H1 (cell line): ENCODE measurements around the gene DMPK. TPM values are rescaled to one million over a fixed set of nuclear protein-coding genes. Genes with fewer than 3 reads are reported as not detected.

Experiments
- CTCF ChIA-PET: fragments of 300-600 bp; sonication (Branson Sonifier 250); formaldehyde crosslinking; loops from one replicate; lab custom pipeline; 2021; ENCODE audit not compliant: partially characterized antibody; lab: Charles Lee
- POLR2A ChIA-PET: fragments of 300-600 bp; sonication (Branson Sonifier 250); formaldehyde crosslinking; loops from one replicate; lab custom pipeline; 2021; ENCODE audit warnings: inconsistent platforms; ENCODE audit not compliant: partially characterized antibody; lab: Charles Lee
- DNase-seq, 2 experiments: peaks; one replicate each; pipeline versions ENCODE4 v3.0.0 to v3.0.0-alpha.2; 2010 to 2022; ENCODE audit warnings: low spot score in 2 of 2, low read depth in 1 of 2, mixed read lengths in 1 of 2
- FAIRE-seq: peaks from 2 replicates; lab custom pipeline; 2011; peaks lifted over from hg19 to GRCh38; lab: Jason Lieb, UNC
- H2AFZ ChIP-seq: 2 replicates; pipeline ENCODE4 v1.8.1; 2012; ENCODE audit warnings: low read length, inconsistent platforms
- H2AK5ac ChIP-seq: 2 replicates; pipeline ENCODE4 v1.6.1; 2013; ENCODE audit warnings: low read depth, low read length
- H2BK120ac ChIP-seq: replicated peaks from 2 replicates; pipeline ENCODE3; 2013; ENCODE audit warnings: low read depth, low read length, inconsistent platforms
- H2BK12ac ChIP-seq: 2 replicates; pipeline ENCODE4 v1.6.1; 2013; ENCODE audit warnings: low read depth, low read length
- H2BK15ac ChIP-seq: 2 replicates; pipeline ENCODE4 v1.6.1; 2013; ENCODE audit warnings: low read length
- H2BK20ac ChIP-seq: 2 replicates; pipeline ENCODE4 v1.6.1; 2013; ENCODE audit warnings: low read length
- H2BK5ac ChIP-seq: 2 replicates; pipeline ENCODE4 v1.6.1; 2013; ENCODE audit warnings: low read depth, low read length
- H3K14ac ChIP-seq: 2 replicates; pipeline ENCODE4 v1.6.1; 2013; ENCODE audit warnings: inconsistent platforms; ENCODE audit not compliant: insufficient read length
- H3K18ac ChIP-seq: 2 replicates; pipeline ENCODE4 v1.6.1; 2013; ENCODE audit warnings: low read length; ENCODE audit errors: extremely low read depth
- H3K23ac ChIP-seq: 2 replicates; pipeline ENCODE4 v1.6.1; 2013; ENCODE audit warnings: inconsistent platforms; ENCODE audit not compliant: insufficient read length
- H3K23me2 ChIP-seq: 2 replicates; pipeline ENCODE4 v1.6.1; 2013; ENCODE audit warnings: low read depth, low read length
- H3K27ac ChIP-seq: 2 replicates; pipeline ENCODE4 v1.6.1; 2011; ENCODE audit warnings: low read depth, low read length, inconsistent platforms
- H3K27me3 ChIP-seq, 4 experiments: replicated peaks in 1 of 4; 1 replicate in 1 of 4; 2 replicates in 3 of 4; pipeline versions ENCODE4 v1.6.1 to v1.8.1; 2011 to 2013; ENCODE audit warnings: low read length in 3 of 4, mild to moderate bottlenecking in 3 of 4, inconsistent platforms in 2 of 4, mixed read lengths in 2 of 4, moderate library complexity in 1 of 4; ENCODE audit not compliant: control insufficient read depth in 3 of 4, insufficient read depth in 3 of 4; ENCODE audit errors: extremely low read depth in 1 of 4
- H3K36me3 ChIP-seq, 4 experiments: 2 replicates each; pipeline versions ENCODE4 v1.6.1 to v1.8.1; 2011 to 2013; ENCODE audit warnings: mild to moderate bottlenecking in 4 of 4, low read length in 3 of 4, moderate library complexity in 2 of 4, control low read depth in 1 of 4, inconsistent platforms in 1 of 4; ENCODE audit not compliant: insufficient read depth in 4 of 4, control insufficient read depth in 2 of 4
- H3K4ac ChIP-seq: replicated peaks from 2 replicates; pipeline ENCODE3; 2013; ENCODE audit warnings: low read length, low read depth, mixed read lengths, inconsistent platforms; ENCODE audit not compliant: insufficient read length
- H3K4me1 ChIP-seq, 4 experiments: replicated peaks in 1 of 4; 1 replicate in 1 of 4; 2 replicates in 3 of 4; pipeline versions ENCODE4 v1.6.1 to v1.8.1; 2011 to 2013; ENCODE audit warnings: low read length in 3 of 4, inconsistent platforms in 2 of 4, mixed read lengths in 1 of 4; ENCODE audit not compliant: insufficient read depth in 4 of 4, control insufficient read depth in 3 of 4
- H3K4me2 ChIP-seq, 2 experiments: 2 replicates each; pipeline versions ENCODE4 v1.6.1 to v1.8.1; 2011 to 2013; ENCODE audit warnings: low read depth in 2 of 2, low read length in 2 of 2, control low read depth in 1 of 2, inconsistent platforms in 1 of 2, mild to moderate bottlenecking in 1 of 2; ENCODE audit not compliant: insufficient read depth in 1 of 2
- H3K4me3 ChIP-seq, 4 experiments: fragments of 200-600, 300-600 bp in 1 of 4; sonication (generic), shearing (Covaris generic), sonication (Bioruptor Twin) in 1 of 4; 2 replicates each; pipeline versions ENCODE4 v1.5.1 to v1.8.1; 2011 to 2016; ENCODE audit warnings: low read length in 4 of 4, low read depth in 3 of 4, control low read depth in 2 of 4, inconsistent platforms in 2 of 4, mild to moderate bottlenecking in 2 of 4, mixed read lengths in 1 of 4, moderate library complexity in 1 of 4; ENCODE audit not compliant: insufficient read depth in 2 of 4; ENCODE audit errors: extremely low read depth in 1 of 4
- H3K56ac ChIP-seq: replicated peaks from 2 replicates; pipeline ENCODE3; 2013; ENCODE audit warnings: low read depth, mild to moderate bottlenecking, mixed read lengths, low read length, inconsistent platforms; ENCODE audit not compliant: insufficient read length
- H3K79me1 ChIP-seq: 2 replicates; pipeline ENCODE4 v1.6.1; 2013; ENCODE audit warnings: low read depth, low read length, control low read depth
- H3K79me2 ChIP-seq, 2 experiments: 2 replicates each; pipeline versions ENCODE4 v1.6.1 to v1.8.1; 2012 to 2013; ENCODE audit warnings: low read length in 2 of 2, mild to moderate bottlenecking in 2 of 2, inconsistent platforms in 1 of 2; ENCODE audit not compliant: insufficient read depth in 2 of 2, control insufficient read depth in 1 of 2
- H3K9ac ChIP-seq, 4 experiments: replicated peaks in 1 of 4; 1 replicate in 1 of 4; 2 replicates in 3 of 4; pipeline versions ENCODE4 v1.6.1 to v1.8.1; 2011 to 2013; ENCODE audit warnings: low read depth in 3 of 4, low read length in 3 of 4, control low read depth in 2 of 4, mild to moderate bottlenecking in 2 of 4, moderate library complexity in 2 of 4, inconsistent platforms in 1 of 4; ENCODE audit errors: extremely low read depth in 1 of 4
- H3K9me3 ChIP-seq, 2 experiments: 2 replicates each; pipeline versions ENCODE4 v1.6.1 to v1.8.1; 2012 to 2013; ENCODE audit warnings: mild to moderate bottlenecking in 2 of 2, moderate library complexity in 2 of 2, control low read depth in 1 of 2, inconsistent platforms in 1 of 2, low read depth in 1 of 2, low read length in 1 of 2, mixed read lengths in 1 of 2; ENCODE audit not compliant: insufficient read depth in 2 of 2
- H4K20me1 ChIP-seq, 2 experiments: replicated peaks in 1 of 2; 2 replicates each; pipeline versions ENCODE3 to v1.8.1; 2011 to 2013; ENCODE audit warnings: inconsistent platforms in 2 of 2, low read length in 2 of 2, mild to moderate bottlenecking in 1 of 2; ENCODE audit not compliant: insufficient read depth in 2 of 2, control insufficient read depth in 1 of 2
- H4K5ac ChIP-seq: 2 replicates; pipeline ENCODE4 v1.6.1; 2013; ENCODE audit warnings: low read length, low read depth, mixed read lengths, inconsistent platforms; ENCODE audit not compliant: insufficient read length
- H4K8ac ChIP-seq: 2 replicates; pipeline ENCODE4 v1.8.0; 2013; ENCODE audit warnings: mild to moderate bottlenecking, moderate library complexity, low read length, inconsistent platforms; ENCODE audit not compliant: insufficient read depth; ENCODE audit errors: extremely low read depth
- H4K91ac ChIP-seq: replicated peaks from 2 replicates; pipeline ENCODE3; 2013; ENCODE audit warnings: low read length, mixed read lengths, inconsistent platforms; ENCODE audit not compliant: insufficient read length
- CTCF ChIP-seq, 3 experiments: IDR thresholded peaks; 1 replicate in 2 of 3; 2 replicates in 1 of 3; pipeline versions ENCODE4 v1.5.1 to v1.6.1; 2011; ENCODE audit warnings: low read length in 3 of 3, mild to moderate bottlenecking in 3 of 3, inconsistent platforms in 2 of 3, low read depth in 1 of 3, moderate library complexity in 1 of 3; ENCODE audit not compliant: insufficient read depth in 1 of 3; ENCODE audit errors: control extremely low read depth in 1 of 3
- HDAC2 ChIP-seq, 2 experiments: fragments of 300-600 bp in 1 of 2; sonication (generic) in 1 of 2; IDR thresholded peaks; 2 replicates each; pipeline ENCODE4 v1.6.1; 2011 to 2012; ENCODE audit warnings: low read depth in 2 of 2, low read length in 2 of 2, mild to moderate bottlenecking in 2 of 2, moderate library complexity in 2 of 2, borderline replicate concordance in 1 of 2, inconsistent platforms in 1 of 2
- RAD21 ChIP-seq, 2 experiments: IDR thresholded peaks in 1 of 2; conservative IDR thresholded peaks in 1 of 2; 2 replicates each; pipeline ENCODE4 v1.6.1; 2011; ENCODE audit warnings: low read depth in 2 of 2, low read length in 2 of 2, improper control_type of control experiment in 1 of 2, inconsistent platforms in 1 of 2, mild to moderate bottlenecking in 1 of 2, moderate library complexity in 1 of 2
- TAF7 ChIP-seq: optimal IDR thresholded peaks from 2 replicates; pipeline ENCODE3; 2011; ENCODE audit warnings: low read depth, mild to moderate bottlenecking, inconsistent platforms, low read length, moderate library complexity, borderline replicate concordance
- TEAD4 ChIP-seq: IDR thresholded peaks from 2 replicates; pipeline ENCODE4 v1.6.1; 2012; ENCODE audit warnings: low read depth, low read length, inconsistent platforms, mixed read lengths
- WGBS, 2 experiments: shearing (Covaris generic) in 1 of 2; methylation state at CpG; one replicate each; pipeline versions ENCODE4 v1.1.6 to v1.1.7; 2013 to 2015; ENCODE audit warnings: low lambda C conversion rate in 2 of 2, mixed read lengths in 2 of 2, inconsistent platforms in 1 of 2, low coverage in 1 of 2, missing lambda C conversion rate in 1 of 2; ENCODE audit not compliant: insufficient replicate concordance in 2 of 2, insufficient coverage in 1 of 2, insufficient read length in 1 of 2; ENCODE audit errors: extremely low coverage in 1 of 2, missing lambda C conversion rate in 1 of 2; 5-methylcytosine and 5-hydroxymethylcytosine counted together
- polyA plus RNA-seq, 7 experiments: library from polyadenylated mRNA; depleted of rRNA in 3 of 7; stranded (reverse) in 5 of 7; unstranded in 2 of 7; fragments of >200 nt in 5 of 7; fragments of 200-250 nt in 2 of 7; gene quantifications; 1 replicate in 5 of 7; 2 replicates in 1 of 7; 4 replicates in 1 of 7; pipeline versions ENCODE4 v1.2.1 to v1.2.3, GENCODE V29; 2011 to 2013; ENCODE audit warnings: missing spikeins in 2 of 7, mixed read lengths in 2 of 7
- total RNA-seq: library from RNA; stranded (reverse); fragmentation: NEBNext Ultra II Directional; extraction: Animal tissue kit (Norgen Biotek cat#: 25700); gene quantifications from 2 replicates; pipeline ENCODE4 v1.2.1, GENCODE V29; 2021

Gene DMPK
- total and polyA plus RNA-seq, 2 of the 8 experiments (the other 6 are each of a cell fraction or from before 2014, with no cell fraction given): 13.7 to 27.4 TPM

GRCh38 chr19:45798995-45799517 is 16.8 kb upstream of the DMPK start:
- H3K4me3 ChIP-seq: no peak overlapping the region
- H4K8ac ChIP-seq: no peak overlapping the region
- CTCF ChIA-PET: interaction anchor here (0.6 to 9.4 kb wide), 29 partner anchors 8 to 428 kb away, joined by 3 to 107 read pairs (median 4); partner anchors contain the start of genes DMPK, QPCTL, RSPH6A and SIX5
- H3K4me1 ChIP-seq: peaks cover 0 to 4% (median 2%) of the 10 kb centered on the region in 4 experiments; a peak in 4 of 7 replicates
- no peaks in the 10 kb centered on the region for H3K9me3 ChIP-seq
- H3K23me2 ChIP-seq: no peaks in the 10 kb centered on the region; the same call in 1 of the 2 replicates
- POLR2A ChIA-PET: interaction anchor here (0.8 to 9.8 kb wide), 10 partner anchors 14 to 117 kb away, joined by 3 to 106 read pairs (median 6); partner anchors contain the start of genes DMPK, RSPH6A and SIX5
- no peak overlapping the region for H2AFZ ChIP-seq
- H2AK5ac ChIP-seq: no peak overlapping the region
- DNase-seq (peak in 1 of 2 experiments; percentile 83), FAIRE-seq (peak; percentile 88)
- WGBS, 2 experiments: 34% methylated on average over 10 of the region's 10 CpGs; no CpG with 5 or more reads in 1 of the 2 experiments
- no peak overlapping the region for H2BK120ac ChIP-seq
- H2BK20ac ChIP-seq: no peak overlapping the region
- H3K79me1 ChIP-seq: no peaks in the 10 kb centered on the region
- no peak overlapping the region for H3K4ac ChIP-seq
- H3K9ac ChIP-seq: no peak overlapping the region
- no peaks in the 10 kb centered on the region for H4K20me1 ChIP-seq
- no peaks in the 10 kb centered on the region for H3K27me3 ChIP-seq
- no peak overlapping the region for H3K23ac ChIP-seq
- H3K4me2 ChIP-seq: no peak overlapping the region
- TF ChIP-seq HDAC2 (IDR thresholded peaks at IDR 0.05; ENCODE audit: borderline replicate concordance in 1 of 2, low read depth in 2 of 2, low read length in 2 of 2): peak in 1 of 2 experiments; percentile 71; a peak in 1 of 4 replicates
- peak; percentile 45 to 52 for TF ChIP-seq RAD21 (IDR thresholded peaks at IDR 0.05 in 1 of 2, conservative IDR thresholded peaks at IDR 0.05 in 1 of 2; ENCODE audit: low read depth in 2 of 2, low read length in 2 of 2)
- no peak for TF ChIP-seq TAF7
- peak; percentile 66 to 84 (median 77) for TF ChIP-seq CTCF (IDR thresholded peaks at IDR 0.05; ENCODE audit: control extremely low read depth in 1 of 3, insufficient read depth in 1 of 3, low read depth in 1 of 3, low read length in 3 of 3)
- TF ChIP-seq TEAD4: 0 out of 2 replicates have a peak, but pooled peaks have one; percentile 27
- H3K18ac ChIP-seq: no peak overlapping the region
- no peak overlapping the region for H4K91ac ChIP-seq
- H2BK5ac ChIP-seq: no peak overlapping the region
- H3K56ac ChIP-seq: no peak overlapping the region
- no peak overlapping the region for H2BK15ac ChIP-seq
- H3K36me3 ChIP-seq: no peaks in the 10 kb centered on the region
- no peak overlapping the region for H3K14ac ChIP-seq
- no peak overlapping the region for H4K5ac ChIP-seq
- H3K79me2 ChIP-seq: no peaks in the 10 kb centered on the region
- H2BK12ac ChIP-seq: no peak overlapping the region
- H3K27ac ChIP-seq: no peak overlapping the region
